BLaER1 (cell line): ENCODE measurements around the gene SEMA3E.
"Not testable (repeated sequence)": the region's sequence is repeated elsewhere in the genome, so short reads cannot be mapped to it uniquely, and the experiment has no call there.

Experiments
- H3K27ac ChIP-seq: shearing (Covaris generic); formaldehyde crosslinking; 2 replicates; pipeline ENCODE4 v1.8.1; 2022
- H3K27me3 ChIP-seq: shearing (Covaris generic); formaldehyde crosslinking; 2 replicates; pipeline ENCODE4 v1.8.1; 2022
- H3K36me3 ChIP-seq: shearing (Covaris generic); formaldehyde crosslinking; 2 replicates; pipeline ENCODE4 v1.8.1; 2022
- H3K4me1 ChIP-seq: shearing (Covaris generic); formaldehyde crosslinking; 2 replicates; pipeline ENCODE4 v1.8.1; 2022
- H3K4me2 ChIP-seq: shearing (Covaris generic); formaldehyde crosslinking; 2 replicates; pipeline ENCODE4 v1.8.1; 2022
- H3K4me3 ChIP-seq: shearing (Covaris generic); formaldehyde crosslinking; 2 replicates; pipeline ENCODE4 v1.8.1; 2022
- H3K9ac ChIP-seq: shearing (Covaris generic); formaldehyde crosslinking; 2 replicates; pipeline ENCODE4 v1.8.1; 2022
- H3K9me3 ChIP-seq: shearing (Covaris generic); formaldehyde crosslinking; 2 replicates; pipeline ENCODE4 v1.8.1; 2022
- H4K20me1 ChIP-seq: shearing (Covaris generic); formaldehyde crosslinking; 2 replicates; pipeline ENCODE4 v1.8.1; 2022
- Cebpa-rat ChIP-seq: shearing (Covaris generic); IDR thresholded peaks from 2 replicates; pipeline ENCODE4 v1.8.1; 2022

Gene SEMA3E

DNA sequence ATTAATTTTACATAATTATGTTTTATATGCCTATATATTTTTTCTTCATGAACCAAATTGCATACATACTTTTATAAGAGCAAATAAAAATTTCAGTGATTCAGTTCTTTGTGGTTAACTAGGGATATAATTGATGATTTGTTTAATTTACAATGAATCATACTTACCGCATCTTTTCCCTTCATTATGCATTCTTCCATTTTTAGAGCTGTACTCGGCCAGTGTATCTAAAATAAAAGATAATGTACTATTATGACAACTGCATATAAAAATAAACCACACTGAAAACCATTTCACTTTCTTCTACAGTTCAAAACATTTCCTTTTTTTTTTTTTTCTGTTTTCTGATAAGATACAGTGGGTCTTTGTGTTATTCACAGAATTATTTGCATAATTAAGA, 179.9 kb downstream of the SEMA3E start:
- Histone ChIP-seq H3K4me2 (no peak overlapping the region), H3K9me3 (no peaks in the 10 kb centered on the region), H3K4me3 (no peak overlapping the region), H4K20me1 (no peaks in the 10 kb centered on the region), H3K36me3 (no peaks in the 10 kb centered on the region), H3K27ac (no peak overlapping the region), H3K9ac (no peak overlapping the region), H3K4me1 (no peaks in the 10 kb centered on the region), H3K27me3 (no peaks in the 10 kb centered on the region)
- no peak for TF ChIP-seq Cebpa-rat

DNA sequence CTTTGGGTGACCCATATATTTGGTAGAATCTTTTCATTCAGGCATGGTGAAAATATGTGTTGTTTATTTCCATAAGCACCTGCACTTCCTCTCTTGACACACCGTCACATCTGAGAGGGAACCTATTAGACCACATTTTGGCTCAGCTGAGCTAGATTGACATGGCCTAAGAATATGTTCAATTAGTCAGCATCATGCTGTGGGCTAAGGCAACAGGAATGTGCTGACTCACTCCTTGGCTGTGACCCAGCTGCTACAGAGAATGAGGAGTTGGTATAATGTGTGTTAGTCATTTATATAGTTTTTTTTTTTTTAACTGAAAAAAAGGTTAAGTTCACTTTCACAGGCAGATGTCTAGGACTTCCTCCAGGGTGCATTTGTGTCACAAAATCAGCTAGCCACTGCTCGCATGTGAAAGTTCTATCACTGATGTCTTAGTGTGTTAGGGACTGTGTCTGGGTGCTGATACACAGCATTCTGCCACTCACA, 180.6 kb downstream of the SEMA3E start:
- Histone ChIP-seq H3K27ac (no peak overlapping the region), H3K4me3 (no peak overlapping the region), H3K4me1 (no peaks in the 10 kb centered on the region), H4K20me1 (no peaks in the 10 kb centered on the region), H3K27me3 (no peaks in the 10 kb centered on the region), H3K4me2 (no peak overlapping the region), H3K36me3 (no peaks in the 10 kb centered on the region), H3K9me3 (no peaks in the 10 kb centered on the region), H3K9ac (no peak overlapping the region)
- TF ChIP-seq Cebpa-rat = no peak

DNA sequence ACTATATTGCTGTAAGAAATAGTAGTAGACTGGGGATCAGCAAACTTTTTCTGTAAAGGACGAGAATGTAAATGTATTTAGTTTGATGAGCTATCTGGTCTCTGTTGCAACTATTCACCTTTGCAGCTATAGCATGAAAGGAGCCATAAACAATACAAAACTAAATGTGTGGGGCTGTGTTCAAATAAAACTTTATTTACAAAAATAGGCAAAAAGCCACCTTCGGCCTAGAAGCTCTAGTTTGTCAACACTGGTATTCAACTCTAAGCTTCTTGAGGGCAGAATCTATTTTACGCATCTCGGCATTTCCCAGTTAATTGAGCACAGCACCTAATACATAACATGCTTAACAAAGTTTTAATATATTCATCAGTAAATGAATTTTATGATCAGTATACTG, 181.4 kb downstream of the SEMA3E start:
- H3K9ac ChIP-seq = no peak overlapping the region
- no peaks in the 10 kb centered on the region for H4K20me1 ChIP-seq
- no peaks in the 10 kb centered on the region for H3K9me3 ChIP-seq
- no peak overlapping the region for H3K4me2 ChIP-seq
- H3K27me3 ChIP-seq = no peaks in the 10 kb centered on the region
- no peak overlapping the region for H3K27ac ChIP-seq
- H3K4me1 ChIP-seq = no peaks in the 10 kb centered on the region
- no peaks in the 10 kb centered on the region for H3K36me3 ChIP-seq
- TF ChIP-seq Cebpa-rat = no peak
- no peak overlapping the region for H3K4me3 ChIP-seq

DNA sequence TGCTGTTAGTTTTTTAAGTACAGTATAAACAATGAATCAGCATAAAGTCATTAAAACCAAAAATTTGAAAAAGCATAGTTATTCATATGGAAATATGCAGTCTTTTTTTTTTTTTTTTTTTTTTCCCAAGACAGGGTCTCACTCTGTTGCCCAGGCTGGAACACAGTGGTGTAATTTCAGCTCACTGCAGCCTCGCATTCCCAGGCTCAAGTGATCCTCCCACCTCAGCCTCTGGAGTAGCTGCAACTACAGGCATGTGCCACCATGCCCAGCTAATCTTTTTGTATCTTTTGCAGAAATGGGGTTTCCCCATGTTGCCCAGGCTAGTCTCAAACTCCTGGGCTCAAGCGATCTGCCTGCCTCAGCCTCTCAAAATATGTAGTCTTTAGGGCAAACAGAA, 182.0 kb downstream of the SEMA3E start:
- Histone ChIP-seq H3K4me2 (no peak overlapping the region), H3K9ac (no peak overlapping the region), H4K20me1 (no peaks in the 10 kb centered on the region), H3K27ac (no peak overlapping the region), H3K4me1 (no peaks in the 10 kb centered on the region), H3K9me3 (no peaks in the 10 kb centered on the region), H3K27me3 (no peaks in the 10 kb centered on the region), H3K4me3 (no peak overlapping the region), H3K36me3 (no peaks in the 10 kb centered on the region)
- TF ChIP-seq Cebpa-rat = no peak

DNA sequence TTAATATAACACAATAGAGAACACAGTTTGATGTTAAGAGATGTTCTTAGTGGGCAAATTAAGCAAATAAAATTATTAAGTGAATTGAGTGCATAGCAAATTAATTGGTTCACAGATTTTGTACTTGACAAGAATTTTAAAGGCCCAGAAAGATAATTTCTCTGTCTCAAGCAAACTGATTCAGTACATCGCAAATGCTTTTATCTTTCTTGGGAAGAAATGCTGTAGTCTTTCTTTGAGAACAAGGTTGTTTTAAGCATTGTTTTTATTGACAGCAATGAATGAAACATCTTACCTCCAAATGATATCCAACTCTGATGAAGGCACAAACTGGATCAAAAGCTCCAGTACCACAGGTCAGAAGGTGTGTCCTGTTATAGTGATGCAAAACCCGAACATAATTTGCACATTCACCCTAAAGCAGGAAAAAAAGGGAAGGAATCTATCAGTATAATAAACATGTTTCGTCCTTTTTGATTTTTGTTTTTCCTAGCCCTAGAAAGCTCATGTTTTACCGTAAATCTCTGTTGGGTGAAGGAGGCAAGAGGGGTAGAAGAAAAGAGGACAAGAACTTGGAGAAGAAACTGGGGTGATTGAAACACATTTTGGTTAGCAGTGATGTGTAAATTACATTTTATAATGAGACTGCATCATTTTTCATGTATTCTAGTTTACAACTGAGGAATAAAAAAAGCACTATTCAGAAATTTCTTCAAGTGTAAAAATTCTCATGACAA, 182.6 kb downstream of the SEMA3E start:
- H3K27me3 ChIP-seq = no peaks in the 10 kb centered on the region
- no peak overlapping the region for H3K4me3 ChIP-seq
- no peak overlapping the region for H3K27ac ChIP-seq
- H4K20me1 ChIP-seq = no peaks in the 10 kb centered on the region
- H3K36me3 ChIP-seq = no peaks in the 10 kb centered on the region
- no peak for TF ChIP-seq Cebpa-rat
- no peaks in the 10 kb centered on the region for H3K9me3 ChIP-seq
- H3K4me1 ChIP-seq = no peaks in the 10 kb centered on the region
- H3K9ac ChIP-seq = no peak overlapping the region
- H3K4me2 ChIP-seq = no peak overlapping the region

DNA sequence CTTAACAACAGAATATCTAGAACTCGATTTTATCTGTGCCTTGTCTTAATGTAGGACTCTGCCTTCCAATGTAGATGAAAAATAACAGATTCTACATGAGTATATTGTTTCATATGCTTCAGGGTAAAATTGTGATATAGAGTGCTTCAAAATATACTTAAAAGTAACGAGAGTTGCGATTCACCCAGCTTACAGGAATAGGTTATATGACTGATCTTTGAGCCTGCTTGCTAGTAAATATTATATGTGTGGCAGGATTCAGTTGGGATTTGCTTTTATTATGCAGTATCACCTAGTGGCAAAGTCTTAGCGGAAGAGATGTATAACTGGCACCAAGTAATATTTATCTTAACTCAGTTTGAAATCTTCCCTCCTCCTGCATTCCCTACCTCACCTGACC, 183.3 kb downstream of the SEMA3E start:
- Histone ChIP-seq H3K27ac (no peak overlapping the region), H3K4me2 (no peak overlapping the region), H3K27me3 (no peaks in the 10 kb centered on the region), H3K36me3 (no peaks in the 10 kb centered on the region), H4K20me1 (no peaks in the 10 kb centered on the region), H3K9ac (no peak overlapping the region), H3K4me1 (no peaks in the 10 kb centered on the region), H3K9me3 (no peaks in the 10 kb centered on the region), H3K4me3 (no peak overlapping the region)
- TF ChIP-seq Cebpa-rat = no peak

DNA sequence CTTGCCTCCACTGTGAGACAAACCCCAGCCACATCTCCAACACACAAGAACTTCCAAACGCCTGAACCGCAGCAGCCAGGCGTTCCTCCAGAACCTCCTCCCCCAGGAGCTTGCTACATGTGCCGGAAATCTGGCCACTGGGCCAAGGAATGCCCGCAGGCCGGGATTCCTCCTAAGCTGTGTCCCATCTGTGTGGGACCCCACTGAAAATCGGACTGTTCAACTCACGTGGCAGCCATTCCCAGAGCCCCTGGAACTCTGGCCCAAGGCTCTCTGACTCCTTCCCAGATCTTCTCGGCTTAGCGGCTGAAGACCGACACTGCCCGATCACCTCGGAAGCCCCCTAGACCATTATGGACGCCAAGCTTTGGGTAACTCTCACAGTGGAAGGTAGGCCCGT, 187.1 kb downstream of the SEMA3E start:
- H3K4me3 ChIP-seq, H4K20me1 ChIP-seq, H3K36me3 ChIP-seq, H3K4me1 ChIP-seq, H3K9me3 ChIP-seq, H3K27ac ChIP-seq, H3K27me3 ChIP-seq, H3K9ac ChIP-seq, H3K4me2 ChIP-seq: not testable (repeated sequence)

DNA sequence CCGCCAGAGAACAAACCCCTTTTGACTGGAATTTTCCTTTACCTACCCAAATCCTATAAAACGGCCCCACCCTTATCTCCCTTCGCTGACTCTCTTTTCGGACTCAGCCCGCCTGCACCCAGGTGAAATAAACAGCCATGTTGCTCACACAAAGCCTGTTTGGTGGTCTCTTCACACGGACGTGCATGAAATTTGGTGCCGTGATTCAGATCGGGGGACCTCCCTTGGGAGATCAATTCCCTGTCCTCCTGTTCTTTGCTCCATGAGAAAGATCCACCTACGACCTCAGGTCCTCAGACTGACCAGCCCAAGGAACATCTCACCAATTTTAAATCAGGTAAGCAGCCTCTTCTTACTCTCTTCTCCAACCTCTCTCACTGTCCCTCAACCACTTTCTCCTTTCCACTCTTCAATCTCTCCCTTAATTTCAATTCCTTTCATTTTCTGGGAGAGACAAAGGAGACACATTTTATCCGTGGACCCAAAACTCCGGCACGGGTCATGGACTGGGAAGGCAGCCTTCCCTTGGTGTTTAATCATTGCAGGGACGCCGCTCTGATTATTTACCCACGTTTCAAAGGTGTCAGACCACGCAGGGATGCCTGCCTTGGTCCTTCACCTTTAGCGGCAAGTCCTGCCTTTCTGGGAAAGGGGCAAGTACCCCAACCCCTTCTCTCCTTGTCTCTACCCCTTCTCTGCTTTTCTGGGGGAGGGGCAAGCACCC, 188.8 kb downstream of the SEMA3E start:
- H3K4me1 ChIP-seq, H3K9ac ChIP-seq, H4K20me1 ChIP-seq, H3K36me3 ChIP-seq, H3K27me3 ChIP-seq, H3K4me3 ChIP-seq, H3K27ac ChIP-seq, H3K9me3 ChIP-seq, H3K4me2 ChIP-seq: not testable (repeated sequence)

DNA sequence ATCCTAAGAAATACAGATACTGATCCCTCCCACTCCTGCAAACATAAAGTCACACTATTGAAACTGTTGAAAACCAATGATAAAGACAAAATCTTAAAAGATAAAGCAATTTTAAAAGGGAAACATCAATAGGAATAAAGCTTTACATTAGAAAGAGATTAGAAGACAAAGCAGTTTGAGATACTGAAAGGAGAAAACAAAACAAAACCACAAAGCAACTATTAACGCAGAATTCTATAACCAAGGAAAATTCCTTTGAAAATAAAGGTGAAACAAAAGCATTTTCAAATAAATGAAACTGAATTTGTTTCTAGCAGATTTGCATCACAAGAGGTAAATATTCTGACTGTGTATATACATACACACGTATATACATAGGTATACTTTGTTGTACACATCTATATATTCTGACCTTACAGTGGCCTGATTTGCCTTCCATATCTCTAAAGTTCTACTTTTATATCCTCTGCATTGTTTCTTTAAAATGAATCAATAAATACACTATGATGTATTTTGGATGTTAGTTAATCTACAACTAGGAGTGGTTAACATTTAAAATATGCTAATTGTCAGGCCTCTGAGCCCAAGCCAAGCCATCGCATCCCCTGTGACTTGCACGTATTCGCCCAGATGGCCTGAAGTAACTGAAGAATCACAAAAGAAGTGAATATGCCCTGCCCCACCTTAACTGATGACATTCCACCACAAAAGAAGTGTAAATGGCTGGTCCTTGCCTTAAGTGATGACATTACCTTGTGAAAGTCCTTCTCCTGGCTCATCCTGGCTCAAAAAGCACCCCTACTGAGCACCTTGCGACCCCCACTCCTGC, 189.6 kb downstream of the SEMA3E start:
- not testable (repeated sequence) for H3K27ac ChIP-seq, H3K9me3 ChIP-seq, H3K4me2 ChIP-seq, H3K27me3 ChIP-seq, H3K36me3 ChIP-seq, H3K9ac ChIP-seq, H4K20me1 ChIP-seq, H3K4me3 ChIP-seq, H3K4me1 ChIP-seq
